IMR-90 (cell line): ENCODE data around the gene ERBB4.

Experiments used
- CEBPB ChIP-seq: IDR thresholded peaks from 2 replicates; pipeline ENCODE4 v1.6.1; 2012; ENCODE audit warnings: low read depth, low read length, improper control_type of control experiment
- FOS ChIP-seq: fragments of 150-350 bp; IDR thresholded peaks from 2 replicates; pipeline ENCODE4 v1.6.1; 2016; ENCODE audit warnings: low read depth, low read length
- MAFK ChIP-seq: IDR thresholded peaks from 2 replicates; pipeline ENCODE4 v1.6.1; 2012; ENCODE audit warnings: low read depth, low read length, improper control_type of control experiment
- POLR2A ChIP-seq: IDR thresholded peaks from 2 replicates; pipeline ENCODE4 v1.6.1; 2012; ENCODE audit warnings: mild to moderate bottlenecking, low read depth, low read length
- RAD21 ChIP-seq: IDR thresholded peaks from 2 replicates; pipeline ENCODE4 v1.6.1; 2012; ENCODE audit warnings: low read length, improper control_type of control experiment
- TF ChIP-seq, protein P1 (sequence below): conservative IDR thresholded peaks from 2 replicates; pipeline ENCODE4 v1.5.1; 2012; ENCODE audit warnings: mild to moderate bottlenecking, low read depth, low read length, improper control_type of control experiment

DNA sequence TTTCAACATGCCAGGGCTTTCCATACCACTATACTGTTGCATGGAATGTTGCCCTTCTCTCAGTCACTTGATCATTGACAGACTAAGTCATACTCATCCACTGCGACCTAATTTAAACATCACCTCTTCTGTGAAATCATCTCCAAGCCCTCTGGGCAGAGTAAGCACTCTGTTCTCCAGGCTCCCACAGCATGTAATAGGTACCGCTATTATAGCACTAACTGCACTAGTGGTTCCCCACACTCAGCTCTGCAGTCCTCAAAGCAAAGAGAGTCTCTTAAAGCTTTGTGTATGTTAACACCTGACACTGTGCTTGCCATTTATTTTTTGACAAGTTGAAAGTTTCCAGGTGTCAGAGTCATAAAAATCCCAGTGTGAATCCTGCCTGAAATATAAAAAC is 947.2 kb downstream of the ERBB4 start:
- TF ChIP-seq POLR2A (no peak), CEBPB (no peak), RAD21 (no peak), MAFK (no peak), FOS (no peak)
- TF ChIP-seq, protein P1, sequence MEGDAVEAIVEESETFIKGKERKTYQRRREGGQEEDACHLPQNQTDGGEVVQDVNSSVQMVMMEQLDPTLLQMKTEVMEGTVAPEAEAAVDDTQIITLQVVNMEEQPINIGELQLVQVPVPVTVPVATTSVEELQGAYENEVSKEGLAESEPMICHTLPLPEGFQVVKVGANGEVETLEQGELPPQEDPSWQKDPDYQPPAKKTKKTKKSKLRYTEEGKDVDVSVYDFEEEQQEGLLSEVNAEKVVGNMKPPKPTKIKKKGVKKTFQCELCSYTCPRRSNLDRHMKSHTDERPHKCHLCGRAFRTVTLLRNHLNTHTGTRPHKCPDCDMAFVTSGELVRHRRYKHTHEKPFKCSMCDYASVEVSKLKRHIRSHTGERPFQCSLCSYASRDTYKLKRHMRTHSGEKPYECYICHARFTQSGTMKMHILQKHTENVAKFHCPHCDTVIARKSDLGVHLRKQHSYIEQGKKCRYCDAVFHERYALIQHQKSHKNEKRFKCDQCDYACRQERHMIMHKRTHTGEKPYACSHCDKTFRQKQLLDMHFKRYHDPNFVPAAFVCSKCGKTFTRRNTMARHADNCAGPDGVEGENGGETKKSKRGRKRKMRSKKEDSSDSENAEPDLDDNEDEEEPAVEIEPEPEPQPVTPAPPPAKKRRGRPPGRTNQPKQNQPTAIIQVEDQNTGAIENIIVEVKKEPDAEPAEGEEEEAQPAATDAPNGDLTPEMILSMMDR, result no peak
